Duodenal mucosa (tissue), 2 donors: ENCODE data around the gene BAG3.
A peak's percentile ranks its signal among the peaks of the same experiment; 100 is the strongest.

ENCODE experiments used
- H3K27ac ChIP-seq: one replicate; pipeline ENCODE4 v1.7.0; 2013; ENCODE audit warnings: low read depth, low read length
- H3K27me3 ChIP-seq, 2 donors: one replicate each; pipeline ENCODE4 v1.7.0; 2013; ENCODE audit warnings: low read length in 2 of 2, control low read depth in 1 of 2; ENCODE audit not compliant: insufficient read depth in 2 of 2, control insufficient read depth in 1 of 2
- H3K36me3 ChIP-seq, 2 donors: one replicate each; pipeline ENCODE4 v1.7.0; 2013; ENCODE audit warnings: low read length in 2 of 2, control low read depth in 1 of 2; ENCODE audit not compliant: insufficient read depth in 2 of 2, control insufficient read depth in 1 of 2
- H3K4me1 ChIP-seq, 2 donors: one replicate each; pipeline ENCODE4 v1.7.0; 2013; ENCODE audit warnings: low read length in 2 of 2, control low read depth in 1 of 2; ENCODE audit not compliant: insufficient read depth in 2 of 2, control insufficient read depth in 1 of 2
- H3K4me3 ChIP-seq, 2 donors: one replicate each; pipeline ENCODE4 v1.7.0; 2013; ENCODE audit warnings: low read length in 2 of 2, low read depth in 1 of 2
- H3K9ac ChIP-seq, 2 donors: one replicate each; pipeline ENCODE4 v1.7.0; 2013; ENCODE audit warnings: low read length in 2 of 2, low read depth in 1 of 2
- H3K9me3 ChIP-seq, 2 donors: one replicate each; pipeline ENCODE4 v1.7.0; 2013; ENCODE audit warnings: low read length in 2 of 2, control low read depth in 1 of 2; ENCODE audit not compliant: control insufficient read depth in 1 of 2

BAG3 gene

GRCh38 chr10:119675483-119676170, 24.4 kb downstream of the BAG3 start:
- H3K4me3 ChIP-seq: no peak overlapping the region
- H3K27me3 ChIP-seq: no peaks in the 10 kb centered on the region
- H3K36me3 ChIP-seq: peaks cover 19 to 51% of the 10 kb centered on the region in 2 donors
- H3K9ac ChIP-seq: no peak overlapping the region
- no peak overlapping the region for H3K27ac ChIP-seq
- no peaks in the 10 kb centered on the region for H3K9me3 ChIP-seq
- peaks cover 0 to 4% of the 10 kb centered on the region in 2 donors for H3K4me1 ChIP-seq

GRCh38 chr10:119677126-119677525, 25.9 kb downstream of the BAG3 start:
- H3K27ac ChIP-seq: no peak overlapping the region
- peaks cover 0 to 4% of the 10 kb centered on the region in 2 donors for H3K4me1 ChIP-seq
- no peaks in the 10 kb centered on the region for H3K27me3 ChIP-seq
- peaks cover 17 to 38% of the 10 kb centered on the region in 2 donors for H3K36me3 ChIP-seq
- no peak overlapping the region for H3K9ac ChIP-seq
- no peak overlapping the region for H3K4me3 ChIP-seq
- H3K9me3 ChIP-seq: no peaks in the 10 kb centered on the region

GRCh38 chr10:119677904-119678755, 26.9 kb downstream of the BAG3 start:
- H3K9me3 ChIP-seq: no peaks in the 10 kb centered on the region
- H3K4me3 ChIP-seq: no peak overlapping the region
- no peaks in the 10 kb centered on the region for H3K27me3 ChIP-seq
- peaks cover 0 to 4% of the 10 kb centered on the region in 2 donors for H3K4me1 ChIP-seq
- peaks cover 8 to 28% of the 10 kb centered on the region in 2 donors for H3K36me3 ChIP-seq
- no peak overlapping the region for H3K9ac ChIP-seq
- H3K27ac ChIP-seq: no peak overlapping the region

GRCh38 chr10:119679480-119679829, 28.3 kb downstream of the BAG3 start:
- H3K36me3 ChIP-seq: peaks cover 8 to 16% of the 10 kb centered on the region in 2 donors
- H3K4me1 ChIP-seq: peaks cover 0 to 4% of the 10 kb centered on the region in 2 donors
- no peak overlapping the region for H3K27ac ChIP-seq
- H3K9ac ChIP-seq: no peak overlapping the region
- H3K4me3 ChIP-seq: no peak overlapping the region
- no peaks in the 10 kb centered on the region for H3K9me3 ChIP-seq
- H3K27me3 ChIP-seq: no peaks in the 10 kb centered on the region

GRCh38 chr10:119680050-119680449, 28.9 kb downstream of the BAG3 start:
- Histone ChIP-seq H3K4me1 (peaks cover 0 to 4% of the 10 kb centered on the region in 2 donors), H3K4me3 (no peak overlapping the region), H3K27ac (no peak overlapping the region), H3K27me3 (no peaks in the 10 kb centered on the region), H3K36me3 (peaks cover 8 to 16% of the 10 kb centered on the region in 2 donors), H3K9me3 (no peaks in the 10 kb centered on the region), H3K9ac (no peak overlapping the region)

- H3K4me1 ChIP-seq: peaks cover 0 to 4% of the 10 kb centered on the region in 2 donors
- H3K36me3 ChIP-seq: peaks cover 8 to 13% of the 10 kb centered on the region in 2 donors
- no peaks in the 10 kb centered on the region for H3K9me3 ChIP-seq
- no peak overlapping the region for H3K4me3 ChIP-seq
- H3K27me3 ChIP-seq: no peaks in the 10 kb centered on the region
- H3K9ac ChIP-seq: no peak overlapping the region
- H3K27ac ChIP-seq: no peak overlapping the region
These were observed 29.5 kb downstream of the BAG3 start for GRCh38 chr10:119680650-119681081.

- Histone ChIP-seq H3K27ac (no peak overlapping the region), H3K9ac (peak overlapping the region in 1 of 2 donors; percentile 72), H3K36me3 (no peaks in the 10 kb centered on the region), H3K4me1 (peaks cover 7 to 8% of the 10 kb centered on the region in 2 donors), H3K9me3 (no peaks in the 10 kb centered on the region), H3K27me3 (no peaks in the 10 kb centered on the region), H3K4me3 (peak overlapping the region; percentile 57 to 58)
These were observed 35.4 kb downstream of the BAG3 start for GRCh38 chr10:119686465-119687191.

- Histone ChIP-seq H3K4me1 (peaks cover 7 to 8% of the 10 kb centered on the region in 2 donors), H3K27me3 (no peaks in the 10 kb centered on the region), H3K27ac (no peak overlapping the region), H3K9me3 (no peaks in the 10 kb centered on the region), H3K9ac (no peak overlapping the region), H3K36me3 (no peaks in the 10 kb centered on the region), H3K4me3 (peak overlapping the region in 1 of 2 donors; percentile 58)
These were observed 36.2 kb downstream of the BAG3 start for GRCh38 chr10:119687192-119688032.

- H3K27me3 ChIP-seq: no peaks in the 10 kb centered on the region
- peaks cover 7 to 8% of the 10 kb centered on the region in 2 donors for H3K4me1 ChIP-seq
- no peaks in the 10 kb centered on the region for H3K36me3 ChIP-seq
- no peak overlapping the region for H3K9ac ChIP-seq
- H3K9me3 ChIP-seq: no peaks in the 10 kb centered on the region
- H3K27ac ChIP-seq: no peak overlapping the region
- H3K4me3 ChIP-seq: no peak overlapping the region
These were observed 36.9 kb downstream of the BAG3 start for GRCh38 chr10:119688033-119688508.
